GM19397 (cell line): ENCODE results near the gene LMO1.

Experiments used
- ATAC-seq: cut with Tn5 transposase; IDR thresholded peaks from one replicate; pipeline ENCODE4 v1.9.1; 2021; ENCODE audit warnings: mild to moderate bottlenecking, moderate library complexity; ENCODE audit not compliant: unreplicated experiment

The LMO1 gene

DNA sequence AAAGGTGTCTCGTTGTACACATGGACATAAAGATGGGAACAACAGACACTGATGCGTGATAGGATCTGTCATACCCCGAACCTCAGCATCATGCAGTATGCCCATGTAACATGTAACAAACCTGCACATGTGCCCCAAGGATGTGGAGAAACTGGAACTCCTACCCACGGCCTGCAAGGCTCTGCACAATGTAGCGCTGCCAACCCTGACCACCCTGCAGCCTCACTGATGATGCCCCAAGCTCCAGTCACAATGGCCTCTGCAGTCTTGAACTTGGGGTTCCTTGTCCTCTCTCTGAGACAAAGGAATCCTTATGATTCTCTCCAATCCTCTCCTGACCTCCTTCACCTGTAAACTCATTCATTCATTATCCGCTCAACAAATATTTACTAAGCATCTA is 14.2 kb downstream of the LMO1 start:
- ATAC-seq, result no peak

DNA sequence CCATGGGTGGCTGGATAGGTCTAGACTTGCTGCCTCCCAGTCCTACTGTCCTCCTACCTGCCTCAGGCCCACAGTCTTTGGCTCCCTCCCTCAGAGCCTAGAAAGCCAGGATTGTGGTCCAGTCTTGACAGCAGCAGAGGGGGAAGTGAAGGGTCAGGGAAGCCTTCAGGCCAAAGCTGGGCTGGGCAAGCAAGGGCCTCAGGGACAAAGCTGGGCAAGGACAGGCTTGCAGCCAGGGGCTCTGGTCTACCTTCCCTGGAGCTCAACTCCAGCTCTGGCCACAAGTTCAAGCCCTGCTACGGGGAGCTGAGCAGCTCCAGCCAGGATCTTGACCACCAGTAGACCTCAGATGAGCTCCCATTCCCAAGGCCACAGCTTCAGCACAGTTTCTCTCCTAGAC is 14.9 kb downstream of the LMO1 start:
- no peak for ATAC-seq

DNA sequence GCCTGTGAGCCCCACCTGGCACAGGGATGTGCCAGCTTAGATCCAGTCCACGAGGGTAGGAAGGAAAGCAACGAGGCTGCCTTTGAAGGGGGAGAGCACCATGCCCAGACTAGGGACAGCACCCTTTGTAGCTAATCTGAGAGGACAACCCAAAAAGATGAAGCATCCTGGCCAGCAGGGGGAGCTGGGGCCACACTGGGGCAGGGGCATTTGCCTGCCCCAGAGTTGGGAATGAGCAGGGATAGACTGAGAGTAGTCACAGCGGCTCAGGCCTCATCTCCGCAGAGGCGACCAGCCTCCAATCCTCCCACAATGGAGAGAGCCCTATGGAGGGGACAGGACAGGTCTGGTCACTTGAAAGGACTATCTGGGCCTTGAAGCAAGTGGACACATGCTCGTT is 16.4 kb downstream of the LMO1 start:
- ATAC-seq, result no peak

DNA sequence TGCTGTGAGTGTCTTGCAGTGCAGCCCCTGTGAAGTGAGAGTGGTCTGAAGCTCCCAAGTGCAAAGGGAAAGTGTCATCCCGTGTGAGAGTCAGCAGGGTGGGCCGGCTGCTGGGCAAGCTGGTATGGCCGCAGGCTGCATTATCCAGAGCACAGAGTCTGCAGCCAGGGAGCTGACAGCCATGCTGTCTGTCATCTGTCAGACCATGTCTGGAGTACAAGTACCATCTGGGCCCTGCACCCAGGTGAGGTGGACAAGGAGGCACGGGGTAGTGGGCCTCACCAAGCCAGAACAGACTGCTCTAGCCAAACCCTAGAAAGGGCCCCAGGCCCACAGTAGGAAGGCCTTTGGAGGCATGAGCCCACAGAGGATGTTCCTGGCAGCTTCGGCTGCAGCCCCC is 20.2 kb downstream of the LMO1 start:
- no peak for ATAC-seq

DNA sequence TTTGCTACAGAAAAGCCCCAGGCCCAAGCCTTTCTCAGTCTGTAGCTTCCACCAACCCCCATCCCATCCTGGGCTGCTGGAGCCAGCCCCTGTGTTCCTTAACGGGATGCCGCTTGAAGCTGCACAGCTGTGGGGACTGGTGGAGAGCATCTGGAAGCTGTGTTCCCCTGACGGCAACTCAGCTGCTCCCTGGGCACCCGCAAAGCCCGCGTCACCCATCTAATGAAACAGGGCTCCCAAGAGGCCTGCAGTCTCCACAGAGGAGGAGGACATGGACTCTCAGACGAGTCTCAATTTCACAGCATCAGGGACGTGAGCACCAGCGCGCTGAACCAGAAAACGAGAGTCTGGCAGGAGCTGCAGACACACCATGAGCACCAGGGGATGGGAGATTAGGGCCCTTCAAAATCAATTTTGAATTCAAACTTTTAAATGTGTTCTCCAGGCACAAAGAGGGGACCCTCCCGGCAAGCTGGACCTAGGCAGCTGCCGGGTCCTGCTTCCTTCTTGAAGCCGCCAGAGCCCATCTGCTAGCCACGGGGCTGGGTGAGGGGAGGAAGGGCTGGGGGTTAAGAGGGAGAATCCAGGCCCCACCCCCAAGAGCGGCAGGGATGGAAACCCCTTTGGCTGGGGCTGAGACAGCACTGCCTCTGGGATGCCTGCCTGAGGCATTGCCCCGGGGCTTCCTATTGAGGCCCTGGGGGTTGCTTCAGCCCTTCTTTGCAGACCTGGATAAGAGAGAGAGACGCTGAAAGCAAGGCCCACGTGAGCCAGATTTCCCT is 21.0 kb downstream of the LMO1 start:
- ATAC-seq, result no peak

DNA sequence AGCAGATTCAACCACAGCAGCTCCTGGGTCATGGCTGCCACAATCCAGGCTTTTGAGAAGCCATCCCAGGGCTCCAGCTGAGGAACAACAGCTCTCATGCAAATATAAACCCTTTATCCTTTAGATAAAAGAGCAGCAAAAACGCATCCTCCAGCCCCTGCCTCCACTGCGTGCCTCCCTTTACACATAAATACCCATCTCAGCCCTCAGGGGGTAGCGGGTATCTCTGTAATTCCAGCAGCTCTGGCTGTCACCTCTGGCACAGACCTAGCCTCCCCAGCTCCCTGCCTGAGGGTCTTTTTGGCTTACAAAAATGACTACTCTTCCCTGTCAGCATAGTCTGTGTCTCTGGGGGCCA is 21.6 kb downstream of the LMO1 start:
- no peak for ATAC-seq

DNA sequence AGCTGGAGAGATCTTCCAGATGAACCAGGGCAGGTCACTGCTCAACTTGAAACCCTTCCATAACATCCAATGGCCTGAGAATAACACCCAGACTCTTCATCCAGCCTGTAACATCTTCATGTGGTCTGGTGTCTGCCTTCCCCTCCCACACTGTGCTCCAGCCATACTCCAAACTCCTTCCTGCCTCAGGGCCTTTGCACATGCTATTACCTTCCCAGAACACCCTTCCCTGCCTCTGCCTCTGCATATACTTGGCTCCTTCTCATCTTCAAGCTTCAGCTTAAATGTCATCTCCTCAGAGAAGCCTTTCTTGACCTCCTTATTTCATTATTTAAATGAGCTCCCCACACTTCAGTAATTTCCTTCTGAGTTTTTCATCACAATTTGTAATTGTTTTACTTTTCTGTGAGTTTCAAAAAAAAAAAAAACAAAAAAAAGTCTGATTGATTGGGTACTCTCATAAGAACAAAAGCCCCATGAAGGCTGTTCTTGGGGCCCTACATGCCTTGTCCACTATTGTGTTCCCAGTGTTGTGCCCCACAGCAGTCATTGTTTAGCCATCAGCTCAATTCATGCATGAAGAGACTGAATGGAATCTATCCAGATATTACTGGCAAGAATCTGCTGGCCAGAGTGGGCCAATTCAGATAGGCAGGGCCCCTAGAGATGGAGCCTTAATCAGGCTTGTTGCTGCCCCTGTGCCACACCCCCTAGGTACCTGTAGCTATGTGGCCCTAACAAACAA is 22.1 kb downstream of the LMO1 start:
- ATAC-seq, result no peak

DNA sequence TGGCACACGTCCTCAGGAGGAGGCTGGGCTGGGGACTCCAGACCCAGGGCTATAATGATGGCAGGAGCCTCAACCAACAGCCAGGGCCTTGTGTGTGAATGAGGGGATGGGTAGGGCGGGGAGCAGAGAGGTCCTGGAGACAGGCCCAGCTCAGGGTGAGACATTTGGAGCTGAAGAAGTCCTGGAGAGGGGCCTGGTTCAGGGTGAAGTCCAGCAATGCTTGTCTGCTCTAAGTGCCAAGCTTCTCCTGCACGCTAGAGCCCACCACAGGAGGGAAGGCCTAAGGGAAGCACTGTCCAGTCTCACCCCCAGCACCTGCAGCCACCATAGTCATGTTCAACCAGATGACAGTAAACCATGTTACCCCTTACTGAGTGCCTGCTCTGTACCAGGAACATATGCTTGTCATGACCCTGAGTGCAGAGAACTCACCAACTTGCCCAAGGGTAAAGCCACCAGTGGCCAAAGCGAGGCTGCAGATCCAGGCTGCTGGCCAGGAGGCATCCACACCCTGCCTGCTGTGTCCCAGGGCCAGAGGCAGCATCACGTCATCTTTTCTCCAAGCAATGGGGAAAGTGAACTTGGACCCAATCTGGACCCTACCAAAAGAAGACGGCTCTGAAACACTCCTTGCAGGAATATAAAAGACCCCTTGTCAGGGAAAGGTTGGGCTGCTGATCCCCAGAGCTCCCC is 24.0 kb downstream of the LMO1 start:
- ATAC-seq, result no peak

DNA sequence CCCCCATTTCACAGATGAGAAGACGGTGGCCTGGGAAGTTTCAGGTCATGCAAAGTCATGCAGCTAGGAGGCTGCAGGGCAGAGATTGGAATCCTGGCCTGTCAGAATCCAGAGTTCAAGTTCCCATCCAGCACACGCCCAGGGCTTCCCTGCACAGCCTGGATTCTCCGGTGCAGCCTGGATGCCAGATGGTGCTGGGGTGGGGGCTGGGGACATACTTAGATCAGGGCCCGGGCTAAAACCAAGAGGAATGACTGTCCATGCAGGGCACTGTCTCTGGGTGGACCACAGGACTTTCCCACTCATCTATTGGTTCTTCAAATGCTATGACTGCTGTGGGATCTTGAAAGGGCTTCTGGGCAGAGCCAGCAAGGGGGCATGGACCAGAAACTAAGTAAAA is 24.6 kb downstream of the LMO1 start:
- ATAC-seq, result no peak

DNA sequence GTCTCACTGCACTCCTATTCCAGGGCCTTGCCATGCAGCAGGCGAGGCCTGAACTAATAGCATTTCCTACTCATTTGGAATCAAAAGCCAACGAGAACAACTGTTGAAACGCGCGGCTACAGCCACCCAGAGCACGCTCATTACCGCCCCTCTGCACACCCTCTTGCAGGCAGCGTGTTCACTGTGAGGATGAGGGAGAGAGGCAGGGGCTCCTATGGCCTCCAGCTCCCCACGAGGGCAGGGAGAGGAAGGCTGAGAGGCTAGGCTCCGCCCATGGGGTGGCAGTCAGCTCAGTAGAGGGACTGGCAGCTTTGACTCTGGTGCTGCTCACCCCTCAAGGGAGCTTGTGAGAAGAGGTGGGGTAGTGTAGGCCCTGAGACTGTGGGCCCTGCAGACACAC is 26.2 kb downstream of the LMO1 start:
- ATAC-seq, result no peak

DNA sequence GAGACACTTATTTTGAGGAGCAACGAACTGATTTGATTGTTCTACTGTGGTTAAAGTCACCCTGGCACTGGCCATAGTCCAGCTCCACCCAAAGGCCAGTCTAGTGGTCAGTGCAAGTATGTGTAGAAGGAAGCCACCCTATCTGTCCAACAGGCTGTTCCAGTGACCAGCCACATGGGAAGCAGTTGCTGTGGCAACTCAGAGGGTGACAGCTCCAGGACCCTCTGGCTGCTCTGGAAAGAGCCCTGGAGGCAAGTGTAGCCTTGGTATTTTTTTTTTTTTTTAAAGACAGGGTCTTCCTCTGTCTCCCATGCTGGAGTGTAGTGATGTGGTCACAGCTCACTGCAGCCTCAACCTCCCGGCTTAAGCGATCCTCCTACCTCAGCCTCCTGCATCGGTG is 27.8 kb downstream of the LMO1 start:
- ATAC-seq, result no peak

DNA sequence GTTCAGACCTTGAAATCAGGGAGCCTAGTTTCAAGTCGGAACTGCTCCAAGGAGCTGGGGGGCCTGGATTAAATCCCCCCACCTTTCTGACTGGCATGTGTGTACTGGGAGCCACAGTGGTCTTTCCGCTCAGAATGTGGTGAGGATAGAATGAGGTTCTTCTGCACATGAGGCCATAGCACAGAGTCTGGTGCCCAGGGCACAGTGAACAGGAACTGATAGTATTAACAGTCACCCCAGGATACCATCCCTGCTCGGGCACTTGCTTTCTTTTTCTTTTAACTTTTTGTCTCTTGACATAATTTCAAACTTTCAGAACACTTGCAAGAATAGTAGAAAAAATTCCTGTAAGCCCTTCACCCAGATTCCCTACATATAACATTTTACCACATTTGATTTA is 28.8 kb downstream of the LMO1 start:
- ATAC-seq, result no peak

DNA sequence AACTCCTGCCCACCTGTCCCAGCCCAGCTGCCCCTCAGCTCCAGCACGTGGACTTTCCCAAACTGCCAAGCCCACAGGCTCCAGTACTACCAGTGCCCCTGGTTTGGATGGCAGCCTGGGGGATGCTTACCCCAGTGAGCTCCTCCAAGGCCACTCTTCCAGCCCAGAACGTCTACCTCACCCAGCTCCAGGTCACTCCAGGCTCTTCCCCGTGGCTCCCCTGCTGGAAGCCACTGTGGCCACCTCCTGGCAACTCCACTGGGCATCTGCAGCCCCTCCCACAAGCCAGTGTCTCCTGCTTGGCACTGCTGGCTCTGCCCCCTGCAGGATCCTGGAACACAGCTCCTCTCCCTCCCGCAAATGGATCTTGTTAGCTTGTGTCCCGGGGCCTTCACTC is 29.3 kb downstream of the LMO1 start:
- ATAC-seq, result no peak

DNA sequence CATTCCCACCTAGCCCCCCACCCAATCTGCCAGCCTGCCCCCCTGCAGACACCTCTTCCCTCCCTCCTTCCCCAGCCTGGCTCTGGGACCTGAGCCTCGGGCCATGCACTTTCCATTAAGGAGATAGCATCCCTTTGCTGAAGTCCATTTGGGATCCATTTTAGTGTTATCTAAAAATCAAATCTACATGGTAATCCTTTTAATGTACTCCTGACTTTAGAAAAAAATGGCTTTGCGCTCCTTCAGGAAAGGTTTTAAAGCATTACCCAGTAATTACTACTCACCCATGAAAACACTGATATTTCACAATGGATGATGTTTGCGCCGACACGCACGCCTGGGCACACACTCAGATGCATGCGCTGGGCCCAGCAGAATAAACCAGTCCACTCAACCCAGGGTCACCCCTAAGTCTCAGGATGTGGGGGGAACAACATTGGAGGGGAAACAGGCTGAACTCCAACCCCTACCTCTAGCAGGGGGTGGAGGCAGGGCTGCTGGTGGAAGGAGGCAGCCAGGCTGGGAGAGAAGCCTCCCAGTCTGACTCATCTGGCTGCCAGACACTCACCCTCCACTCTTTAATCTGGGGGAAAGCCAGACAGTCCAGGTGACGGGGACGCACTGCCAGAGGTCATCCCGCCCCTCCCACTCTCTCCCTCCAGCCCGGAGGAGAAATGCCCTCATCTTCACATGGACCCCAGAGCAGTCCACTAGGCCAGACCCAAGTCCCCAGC is 29.8 kb downstream of the LMO1 start:
- no peak for ATAC-seq

DNA sequence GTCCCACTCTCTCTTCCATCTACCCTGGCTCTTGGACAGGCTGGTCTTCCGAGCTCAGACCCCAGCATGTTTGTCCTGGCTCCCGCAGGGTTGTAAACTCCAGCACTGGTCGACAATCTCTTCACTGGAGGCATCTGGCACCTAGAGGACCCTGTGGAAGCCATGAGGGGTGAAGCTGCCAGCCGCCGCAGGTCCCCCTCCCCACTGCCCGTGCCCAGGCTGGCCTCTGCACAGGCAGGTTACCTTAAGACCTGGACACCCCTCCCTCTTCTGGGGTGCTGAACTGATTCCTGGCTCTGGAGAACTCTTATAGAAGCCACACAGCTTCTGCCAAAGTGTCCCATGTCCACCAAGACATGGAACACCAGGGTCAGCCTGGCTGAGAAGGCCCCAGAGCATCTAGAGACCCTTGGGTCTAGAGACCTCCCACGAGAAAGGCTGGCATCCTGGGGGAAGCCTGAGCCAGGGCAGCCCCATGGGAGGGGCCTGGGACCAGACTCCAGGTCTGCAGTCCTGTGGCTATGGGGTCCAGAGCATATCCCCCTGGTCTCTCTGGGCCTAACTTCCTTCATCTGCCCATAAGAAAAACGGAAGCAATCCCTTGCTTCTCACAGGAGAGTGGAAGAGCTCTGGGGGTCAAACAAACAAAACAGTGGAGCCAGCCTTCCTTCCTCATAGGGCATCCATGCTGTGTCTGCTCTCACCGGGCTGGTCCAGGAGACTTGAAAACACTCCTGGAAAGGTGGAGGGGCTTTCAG is 30.6 kb downstream of the LMO1 start:
- no peak for ATAC-seq

DNA sequence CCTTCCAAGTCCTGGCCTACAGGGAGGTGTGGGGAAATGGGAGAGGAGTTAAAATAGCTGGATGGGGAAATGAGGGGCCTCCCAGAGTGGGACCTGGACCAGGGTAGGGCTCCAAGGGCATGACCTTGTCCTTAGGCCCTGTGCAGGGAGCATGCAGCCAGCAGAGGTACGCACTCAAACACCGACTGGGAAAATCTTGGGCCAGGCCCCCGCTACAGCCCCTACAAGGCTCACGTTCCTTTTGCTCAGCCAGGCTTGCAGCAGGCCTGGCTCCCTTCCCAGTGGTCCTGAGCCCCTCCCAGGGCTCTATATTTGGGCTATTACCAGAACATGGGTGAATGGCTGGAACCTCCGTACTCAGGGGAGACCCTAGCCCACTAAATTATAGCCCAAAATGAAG is 31.3 kb downstream of the LMO1 start:
- ATAC-seq, result no peak

DNA sequence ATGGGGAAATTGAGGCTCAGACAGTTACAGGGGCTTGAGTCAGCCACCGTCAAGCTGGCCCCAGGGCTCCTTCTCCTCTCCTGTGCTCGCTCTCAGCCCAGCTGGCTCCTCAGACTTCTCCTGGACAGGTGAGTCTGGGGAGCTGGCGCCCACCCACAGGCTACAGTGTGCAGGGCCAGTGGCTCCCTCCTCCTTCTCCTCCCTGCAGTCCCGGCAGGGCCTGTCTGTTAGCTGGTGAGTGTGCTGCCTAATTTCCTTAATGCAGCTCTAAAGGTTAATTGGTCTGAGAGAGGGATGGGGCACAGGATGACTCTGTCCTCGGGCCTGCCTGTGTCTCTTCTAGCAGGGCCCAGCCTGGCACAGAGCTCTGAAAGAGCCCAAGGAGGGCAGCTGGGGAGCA is 31.7 kb downstream of the LMO1 start:
- no peak for ATAC-seq

DNA sequence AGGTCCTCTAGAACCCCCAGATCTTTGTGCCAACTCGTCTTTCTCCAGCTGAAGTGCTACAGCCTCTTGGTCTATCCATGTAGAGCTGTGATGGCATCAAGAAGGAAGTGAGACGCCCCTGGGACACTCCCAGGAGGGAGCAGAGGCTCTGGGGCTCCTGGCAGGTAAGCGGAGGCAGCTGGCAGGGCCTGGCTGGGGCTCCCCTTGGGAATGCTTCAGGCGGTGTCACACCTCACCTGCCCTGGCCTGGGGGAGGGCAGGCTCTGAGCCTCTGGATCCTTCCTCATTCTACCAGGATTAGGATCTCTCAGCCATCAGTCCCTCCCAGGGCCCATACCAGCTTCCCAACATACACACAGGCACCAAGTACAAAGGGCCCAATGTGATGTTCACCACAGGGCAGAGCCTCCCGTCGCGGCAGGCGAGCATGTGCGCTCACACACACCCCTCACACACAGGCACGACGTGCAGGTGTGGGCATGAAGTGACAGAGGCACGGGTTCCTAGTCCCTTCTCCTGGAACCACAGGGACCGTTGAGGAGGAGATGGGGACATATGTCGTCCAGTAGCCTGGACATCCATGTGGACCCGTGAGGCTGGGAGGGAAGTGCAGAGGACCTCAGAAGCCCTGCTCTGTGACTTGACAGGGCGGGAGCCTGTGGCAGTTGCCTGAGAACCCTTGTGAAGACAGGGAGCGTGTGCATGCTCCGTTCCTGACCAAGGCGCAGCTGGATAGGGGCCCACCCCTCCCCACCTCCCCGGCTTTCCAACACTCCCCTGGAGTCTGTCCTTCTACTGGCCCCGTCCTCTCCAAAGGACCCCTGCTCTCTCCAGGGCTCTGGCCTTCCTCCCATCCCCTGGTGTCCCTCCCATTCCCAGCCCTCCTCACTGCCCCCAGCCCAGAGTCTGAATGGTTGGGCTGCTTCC is 32.5 kb downstream of the LMO1 start:
- ATAC-seq, result no peak

DNA sequence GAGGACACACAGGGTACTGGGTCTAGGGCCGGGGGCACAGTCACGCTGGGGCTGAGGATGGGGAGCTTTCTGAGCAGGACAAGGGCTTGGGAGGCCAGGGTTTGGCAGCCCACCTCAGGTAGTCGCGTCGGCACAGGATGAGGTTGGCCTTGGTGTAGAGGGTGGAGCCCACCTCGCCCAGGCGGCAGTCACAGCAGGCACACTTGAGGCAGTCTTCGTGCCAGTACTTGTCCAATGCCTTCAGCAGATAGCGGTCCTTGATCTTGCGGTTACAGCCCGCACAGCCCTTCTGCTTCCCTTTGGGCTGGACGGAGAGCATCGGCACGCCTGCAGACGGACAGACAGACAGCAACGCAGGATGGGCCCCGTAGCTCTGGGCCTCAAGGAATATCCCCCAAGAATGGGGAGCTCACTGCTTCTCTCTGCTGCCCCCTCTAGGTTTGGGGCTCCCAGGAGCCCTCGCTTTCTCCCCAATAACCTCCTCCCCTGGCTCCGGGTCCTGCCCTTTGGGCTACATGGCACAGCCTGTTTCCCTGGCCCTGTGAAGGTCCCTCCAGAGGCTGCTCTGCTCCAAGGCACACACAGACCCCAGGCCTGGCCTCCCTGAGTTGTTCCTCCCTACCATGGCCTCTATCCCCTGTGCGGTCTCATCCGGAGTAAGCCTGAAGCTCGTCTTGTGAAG is 33.4 kb downstream of the LMO1 start:
- no peak for ATAC-seq
